ENCODE measurements around the gene CALR. TPM values are rescaled to one million over a fixed set of nuclear protein-coding genes. Genes with fewer than 3 reads are reported as not detected.
"Not testable (repeated sequence)": the region's sequence is repeated elsewhere in the genome, so short reads cannot be mapped to it uniquely, and the experiment has no call there.

The CALR gene
- polyA plus RNA-seq (2013, experiment 1 of 2), result 708 TPM
- 707 TPM for polyA plus RNA-seq (2013, experiment 2 of 2)

DNA sequence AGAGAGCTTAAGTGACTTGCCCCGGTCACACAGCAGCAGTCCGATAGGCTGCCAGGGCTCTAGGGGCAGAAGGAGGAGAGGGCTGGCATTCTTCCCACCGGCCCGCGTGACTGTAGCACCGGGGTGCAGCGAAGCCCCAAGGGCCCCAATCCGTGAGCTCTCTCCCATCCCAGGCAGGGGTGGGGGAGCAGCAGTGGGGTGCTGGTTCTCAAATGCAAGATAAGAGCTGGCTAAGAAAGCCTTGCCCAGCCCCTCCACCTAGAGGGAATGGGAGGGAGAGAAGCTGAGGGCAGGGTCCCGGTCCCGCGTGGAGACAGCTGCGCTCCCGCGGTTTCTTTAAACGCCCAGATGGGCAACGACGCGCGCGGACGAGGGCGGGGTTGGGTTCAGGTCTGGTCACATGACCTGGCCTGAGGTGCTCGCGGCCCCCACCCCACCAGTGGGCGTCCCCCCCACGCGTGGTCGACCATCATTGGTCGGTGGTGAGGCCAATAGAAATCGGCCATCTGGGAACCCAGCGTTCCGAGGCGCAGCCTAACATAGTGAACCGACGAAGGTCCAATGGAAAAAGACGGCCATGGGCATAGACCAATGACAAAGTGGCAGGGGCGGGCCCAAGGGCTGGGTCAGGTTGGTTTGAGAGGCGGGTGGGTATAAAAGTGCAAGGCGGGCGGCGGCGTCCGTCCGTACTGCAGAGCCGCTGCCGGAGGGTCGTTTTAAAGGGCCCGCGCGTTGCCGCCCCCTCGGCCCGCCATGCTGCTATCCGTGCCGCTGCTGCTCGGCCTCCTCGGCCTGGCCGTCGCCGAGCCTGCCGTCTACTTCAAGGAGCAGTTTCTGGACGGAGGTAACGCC, at the start of gene CALR:
CALR (plus strand) TSS at position 683 of the 852 bp plus-strand sequence; CDS start at position 754, 71 bp downstream.
- Histone ChIP-seq H3K9ac (ENCODE audit: low read length) (peak within 1 kb of the TSS; percentile 98), H2BK120ac (ENCODE audit: low read depth, low read length) (no peak within 1 kb of the TSS), H3K27ac (ENCODE audit: low read depth, low read length) (peak within 1 kb of the TSS; percentile 37), H3K4ac (ENCODE audit: low read depth, low read length) (peak within 1 kb of the TSS; percentile 92), H3K79me2 (ENCODE audit: control insufficient read depth, insufficient read depth, low read length) (peaks cover 29% of the 10 kb centered on the region), H3K18ac (ENCODE audit: low read length) (peak within 1 kb of the TSS; percentile 70), H3K4me1 (ENCODE audit: control insufficient read depth, low read depth, low read length) (peaks cover 2% of the 10 kb centered on the region), H3K4me2 (ENCODE audit: low read length) (peak within 1 kb of the TSS; percentile 96), H2AK5ac (ENCODE audit: low read length) (peak within 1 kb of the TSS; percentile 98), H3K56ac (ENCODE audit: low read length) (peak within 1 kb of the TSS; percentile 100), H3K36me3 (ENCODE audit: control insufficient read depth, insufficient read depth, low read length) (peaks cover 12% of the 10 kb centered on the region), H3K23ac (ENCODE audit: low read length) (peak within 1 kb of the TSS; percentile 91), H4K8ac (ENCODE audit: low read depth, low read length) (no peak within 1 kb of the TSS), H3K27me3 (ENCODE audit: insufficient read depth, low read length, poor library complexity) (no peaks in the 10 kb centered on the region), H2BK15ac (replicated peaks; ENCODE audit: low read depth) (no peak within 1 kb of the TSS), H3K4me3 (ENCODE audit: low read length) (peak within 1 kb of the TSS; percentile 99), H4K5ac (ENCODE audit: low read length) (peak within 1 kb of the TSS; percentile 27), H2BK5ac (ENCODE audit: low read length) (peak within 1 kb of the TSS; percentile 71), H3K79me1 (ENCODE audit: low read length) (peaks cover 14% of the 10 kb centered on the region)
- WGBS (ENCODE audit: extremely low coverage, insufficient coverage, low lambda C conversion rate), result no CpG with 5 or more reads among the region's 63 CpGs
- DNase-seq, result peak; percentile 99

DNA sequence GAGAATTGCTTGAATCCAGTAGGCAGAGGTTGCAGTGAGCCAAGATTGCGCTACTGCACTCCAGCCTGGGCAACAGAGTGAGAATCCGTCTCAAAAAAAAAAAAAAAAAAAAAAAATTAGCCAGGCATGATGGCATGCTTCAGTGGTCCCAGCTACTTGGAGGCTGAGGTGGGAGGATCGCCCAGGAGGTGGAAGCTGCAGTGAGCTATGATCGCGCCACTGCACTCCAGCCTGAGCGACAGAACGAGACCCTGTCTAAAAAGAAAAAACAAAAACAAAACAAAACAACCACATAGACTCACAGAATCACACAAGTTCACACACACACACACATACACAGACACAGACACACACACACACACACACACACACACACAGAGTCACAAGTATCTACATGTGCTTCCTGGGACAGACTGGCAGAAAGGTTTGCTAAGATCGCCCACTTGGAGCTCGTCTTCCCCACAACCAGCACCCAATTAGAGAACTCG, 48.1 kb upstream of the CALR start:
- H4K8ac ChIP-seq (ENCODE audit: low read depth, low read length); H2BK15ac ChIP-seq (replicated peaks; ENCODE audit: low read depth); H3K79me1 ChIP-seq (ENCODE audit: low read length); H3K36me3 ChIP-seq (ENCODE audit: control insufficient read depth, insufficient read depth, low read length); H4K5ac ChIP-seq (ENCODE audit: low read length); H2BK120ac ChIP-seq (ENCODE audit: low read depth, low read length); H2BK5ac ChIP-seq (ENCODE audit: low read length); H3K27me3 ChIP-seq (ENCODE audit: insufficient read depth, low read length, poor library complexity); H3K27ac ChIP-seq (ENCODE audit: low read depth, low read length); H3K18ac ChIP-seq (ENCODE audit: low read length); H3K4me3 ChIP-seq (ENCODE audit: low read length); H3K4ac ChIP-seq (ENCODE audit: low read depth, low read length); H3K4me1 ChIP-seq (ENCODE audit: control insufficient read depth, low read depth, low read length); H2AK5ac ChIP-seq (ENCODE audit: low read length); DNase-seq; H3K23ac ChIP-seq (ENCODE audit: low read length); H3K79me2 ChIP-seq (ENCODE audit: control insufficient read depth, insufficient read depth, low read length): not testable (repeated sequence)
- WGBS (ENCODE audit: extremely low coverage, insufficient coverage, low lambda C conversion rate), result no CpG with 5 or more reads among the region's 10 CpGs
- Histone ChIP-seq H3K4me2 (ENCODE audit: low read length) (peak overlapping the region; percentile 42), H3K56ac (ENCODE audit: low read length) (peak overlapping the region; percentile 83), H3K9ac (ENCODE audit: low read length) (peak overlapping the region; percentile 57)

DNA sequence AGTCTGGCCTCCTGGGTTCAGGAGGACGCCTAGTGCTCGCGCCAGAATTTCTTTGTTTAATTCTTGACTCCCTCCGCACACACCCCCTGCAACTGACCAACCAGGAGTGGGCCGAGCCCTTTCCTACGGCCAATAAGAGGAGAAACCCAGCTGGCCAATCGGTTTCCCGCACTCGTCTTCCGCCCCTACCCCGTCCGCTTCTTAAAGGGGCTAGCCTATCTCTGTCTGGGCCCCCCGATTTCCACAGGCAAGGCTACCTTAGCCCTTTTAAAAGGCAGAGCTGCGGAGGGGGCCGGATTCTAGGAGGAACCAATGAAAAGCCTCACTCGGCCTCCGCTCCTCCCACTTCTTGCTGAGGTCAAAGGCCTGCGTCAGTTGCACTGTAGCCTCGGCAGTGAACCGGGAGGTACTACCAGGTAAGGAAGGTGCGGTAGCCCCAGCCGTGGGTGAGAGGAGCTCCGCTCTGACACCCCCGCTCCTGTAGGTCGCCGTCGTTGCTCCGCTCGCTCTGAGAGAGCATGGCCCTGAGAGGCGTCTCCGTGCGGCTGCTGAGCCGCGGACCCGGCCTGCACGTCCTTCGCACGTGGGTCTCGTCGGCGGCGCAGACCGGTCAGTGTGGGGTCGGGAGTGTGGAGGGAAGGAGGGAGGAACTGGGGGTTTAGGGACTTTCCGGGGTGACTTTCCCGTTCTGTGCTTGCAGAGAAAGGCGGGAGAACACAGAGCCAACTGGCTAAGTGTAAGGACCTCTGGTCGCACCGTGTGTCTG, 47.4 kb upstream of the CALR start, which contains the start of gene GCDH:
GCDH (plus strand) TSS at position 374 of the 766 bp plus-strand sequence; CDS start at position 519, 145 bp downstream.
- Histone ChIP-seq H3K36me3 (ENCODE audit: control insufficient read depth, insufficient read depth, low read length) (no peaks in the 10 kb centered on the region), H3K18ac (ENCODE audit: low read length) (no peak within 1 kb of the TSS), H2BK5ac (ENCODE audit: low read length) (no peak within 1 kb of the TSS), H2BK120ac (ENCODE audit: low read depth, low read length) (no peak within 1 kb of the TSS), H2AK5ac (ENCODE audit: low read length) (no peak within 1 kb of the TSS), H3K56ac (ENCODE audit: low read length) (peak within 1 kb of the TSS; percentile 90), H3K4ac (ENCODE audit: low read depth, low read length) (no peak within 1 kb of the TSS), H3K27me3 (ENCODE audit: insufficient read depth, low read length, poor library complexity) (no peaks in the 10 kb centered on the region), H3K4me1 (ENCODE audit: control insufficient read depth, low read depth, low read length) (peaks cover 2% of the 10 kb centered on the region), H2BK15ac (replicated peaks; ENCODE audit: low read depth) (no peak within 1 kb of the TSS), H3K79me1 (ENCODE audit: low read length) (peaks cover 4% of the 10 kb centered on the region), H3K9ac (ENCODE audit: low read length) (peak within 1 kb of the TSS; percentile 84), H3K27ac (ENCODE audit: low read depth, low read length) (no peak within 1 kb of the TSS), H3K4me2 (ENCODE audit: low read length) (peak within 1 kb of the TSS; percentile 42), H3K23ac (ENCODE audit: low read length) (no peak within 1 kb of the TSS), H3K79me2 (ENCODE audit: control insufficient read depth, insufficient read depth, low read length) (no peaks in the 10 kb centered on the region), H4K8ac (ENCODE audit: low read depth, low read length) (no peak within 1 kb of the TSS), H4K5ac (ENCODE audit: low read length) (no peak within 1 kb of the TSS), H3K4me3 (ENCODE audit: low read length) (peak within 1 kb of the TSS; percentile 97)
- DNase-seq, result peak; percentile 100
- no CpG with 5 or more reads among the region's 49 CpGs for WGBS (ENCODE audit: extremely low coverage, insufficient coverage, low lambda C conversion rate)

DNA sequence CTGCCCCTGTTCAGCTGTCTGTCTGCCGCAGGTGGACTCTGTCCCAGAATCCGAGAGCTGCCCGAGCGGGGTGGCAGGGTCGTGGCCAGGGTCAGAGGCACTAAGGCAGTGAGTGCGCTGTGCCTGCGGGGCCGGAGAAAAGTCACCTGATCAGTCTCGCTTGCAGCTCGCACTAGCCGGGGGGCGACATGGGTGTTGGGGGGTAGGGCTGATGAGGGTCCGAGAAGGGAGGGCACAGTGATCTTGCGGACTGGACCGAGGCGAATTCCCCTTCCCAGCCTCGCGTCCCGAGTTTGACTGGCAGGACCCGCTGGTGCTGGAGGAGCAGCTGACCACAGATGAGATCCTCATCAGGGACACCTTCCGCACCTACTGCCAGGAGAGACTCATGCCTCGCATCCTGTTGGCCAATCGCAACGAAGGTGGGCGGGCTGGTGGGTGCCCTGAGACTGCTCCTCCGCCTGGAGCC, 46.8 kb upstream of the CALR start:
- Histone ChIP-seq H3K27ac (ENCODE audit: low read depth, low read length) (no peak overlapping the region), H4K5ac (ENCODE audit: low read length) (no peak overlapping the region)

DNA sequence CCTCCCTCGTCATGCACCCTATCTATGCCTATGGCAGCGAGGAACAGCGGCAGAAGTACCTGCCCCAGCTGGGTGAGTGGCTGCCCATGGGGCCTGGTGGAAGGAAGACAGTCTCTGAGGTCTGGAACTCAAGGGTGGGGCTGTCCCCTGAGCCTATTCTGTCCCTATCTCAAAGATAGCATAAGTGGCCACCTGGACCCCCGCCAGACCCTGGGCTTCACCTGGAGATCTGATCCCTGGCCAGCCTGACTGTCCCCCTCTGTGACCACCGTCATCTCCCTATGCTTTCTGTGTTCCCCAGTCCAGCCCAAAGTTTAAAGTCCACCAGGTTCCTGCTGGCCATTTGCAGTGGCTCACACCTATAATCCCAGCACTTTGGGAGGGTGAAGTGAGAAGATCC, 44.8 kb upstream of the CALR start:
- DNase-seq, result no peak
- Histone ChIP-seq H3K23ac (ENCODE audit: low read length) (no peak overlapping the region), H2BK120ac (ENCODE audit: low read depth, low read length) (no peak overlapping the region), H3K27ac (ENCODE audit: low read depth, low read length) (no peak overlapping the region), H3K4ac (ENCODE audit: low read depth, low read length) (no peak overlapping the region), H2BK15ac (replicated peaks; ENCODE audit: low read depth) (no peak overlapping the region), H3K27me3 (ENCODE audit: insufficient read depth, low read length, poor library complexity) (no peaks in the 10 kb centered on the region), H2AK5ac (ENCODE audit: low read length) (no peak overlapping the region), H2BK5ac (ENCODE audit: low read length) (no peak overlapping the region), H4K8ac (ENCODE audit: low read depth, low read length) (no peak overlapping the region), H3K9ac (ENCODE audit: low read length) (no peak overlapping the region), H3K4me3 (ENCODE audit: low read length) (no peak overlapping the region), H3K18ac (ENCODE audit: low read length) (no peak overlapping the region), H3K4me2 (ENCODE audit: low read length) (no peak overlapping the region), H3K79me1 (ENCODE audit: low read length) (peaks cover 4% of the 10 kb centered on the region), H3K36me3 (ENCODE audit: control insufficient read depth, insufficient read depth, low read length) (peaks cover 4% of the 10 kb centered on the region), H4K5ac (ENCODE audit: low read length) (no peak overlapping the region), H3K79me2 (ENCODE audit: control insufficient read depth, insufficient read depth, low read length) (no peaks in the 10 kb centered on the region), H3K4me1 (ENCODE audit: control insufficient read depth, low read depth, low read length) (peaks cover 2% of the 10 kb centered on the region), H3K56ac (ENCODE audit: low read length) (no peak overlapping the region)
- WGBS (ENCODE audit: extremely low coverage, insufficient coverage, low lambda C conversion rate), result no CpG with 5 or more reads among the region's 5 CpGs

More for the DNA sequence above, 46.8 kb upstream of the CALR start:
- H2BK120ac ChIP-seq (ENCODE audit: low read depth, low read length), result no peak overlapping the region
- DNase-seq, result peak; percentile 21
- H2AK5ac ChIP-seq (ENCODE audit: low read length), result no peak overlapping the region
- no peak overlapping the region for H3K4ac ChIP-seq (ENCODE audit: low read depth, low read length)
- H3K56ac ChIP-seq (ENCODE audit: low read length), result peak overlapping the region; percentile 90
- no peak overlapping the region for H3K18ac ChIP-seq (ENCODE audit: low read length)
- H2BK5ac ChIP-seq (ENCODE audit: low read length), result no peak overlapping the region
- peak overlapping the region; percentile 32 for H3K4me2 ChIP-seq (ENCODE audit: low read length)
- no peaks in the 10 kb centered on the region for H3K27me3 ChIP-seq (ENCODE audit: insufficient read depth, low read length, poor library complexity)
- no peaks in the 10 kb centered on the region for H3K79me2 ChIP-seq (ENCODE audit: control insufficient read depth, insufficient read depth, low read length)
- H3K23ac ChIP-seq (ENCODE audit: low read length), result no peak overlapping the region
- no CpG with 5 or more reads among the region's 26 CpGs for WGBS (ENCODE audit: extremely low coverage, insufficient coverage, low lambda C conversion rate)
- H3K4me3 ChIP-seq (ENCODE audit: low read length), result peak overlapping the region; percentile 97
- H3K4me1 ChIP-seq (ENCODE audit: control insufficient read depth, low read depth, low read length), result peaks cover 2% of the 10 kb centered on the region
- no peak overlapping the region for H4K8ac ChIP-seq (ENCODE audit: low read depth, low read length)
- H3K79me1 ChIP-seq (ENCODE audit: low read length), result peaks cover 4% of the 10 kb centered on the region
- H3K9ac ChIP-seq (ENCODE audit: low read length), result peak overlapping the region; percentile 84
- H2BK15ac ChIP-seq (replicated peaks; ENCODE audit: low read depth), result no peak overlapping the region
- peaks cover 2% of the 10 kb centered on the region for H3K36me3 ChIP-seq (ENCODE audit: control insufficient read depth, insufficient read depth, low read length)
